GM12878 (cell line): ENCODE data around the gene ELL2. TPM values are rescaled to one million over a fixed set of nuclear protein-coding genes. Genes with fewer than 3 reads are reported as not detected.
"Not testable (repeated sequence)": the region's sequence is repeated elsewhere in the genome, so short reads cannot be mapped to it uniquely, and the experiment has no call there.

Source experiments
- ATAC-seq: fragments of 200-7000 bp; cut with Tn5 transposase; 3 replicates; pipeline ENCODE4 v1.9.1; 2020; ENCODE audit warnings: mild to moderate bottlenecking, moderate library complexity
- BruUV-seq: library from RNA; stranded (reverse); fragments of 400-500 nt; replicated peaks from 2 replicates; lab custom pipeline; 2021; lab: Mats Ljungman, UMichigan
- CTCF ChIA-PET: fragments of 300-600 bp; sonication (Branson Sonifier 250); formaldehyde crosslinking; extraction: SDS; loops from one replicate; lab custom pipeline; 2021; ENCODE audit warnings: inconsistent platforms; lab: Yijun Ruan, JAX
- POLR2A ChIA-PET: fragments of 350-600 bp; formaldehyde crosslinking; extraction: SDS; loops from one replicate; lab custom pipeline; 2021; ENCODE audit warnings: inconsistent platforms; lab: Charles Lee
- RAD21 ChIA-PET: fragments of 300-600 bp; sonication (Branson Sonifier 250); formaldehyde crosslinking; loops from one replicate; lab custom pipeline; 2023; ENCODE audit warnings: antibody characterized with exemption; ENCODE audit not compliant: unreplicated experiment; lab: Charles Lee
- SMC1A ChIA-PET: fragments of 300-600 bp; sonication (Branson Sonifier 250); formaldehyde crosslinking; loops from one replicate; lab custom pipeline; 2023; ENCODE audit not compliant: unreplicated experiment, uncharacterized antibody; lab: Charles Lee
- DNase-seq: peaks from one replicate; pipeline ENCODE4 v3.0.0-alpha.2; 2011; ENCODE audit warnings: low read depth, low spot score
- FAIRE-seq: peaks from 3 replicates; lab custom pipeline; 2011; peaks lifted over from hg19 to GRCh38; lab: Jason Lieb, UNC
- H2AFZ ChIP-seq: 2 replicates; pipeline ENCODE4 v1.6.0; 2011; ENCODE audit warnings: low read depth, low read length, control low read depth; ENCODE audit not compliant: control insufficient read depth
- H3K27ac ChIP-seq: 2 replicates; pipeline ENCODE4 v1.5.1; 2011; ENCODE audit warnings: control low read depth; ENCODE audit not compliant: control insufficient read depth, insufficient read depth
- H3K27me3 ChIP-seq, 2 experiments: replicated peaks in 1 of 2; 2 replicates each; pipeline versions ENCODE4 v1.6.0 to v1.6.1; 2011; ENCODE audit warnings: low read length in 1 of 2; ENCODE audit not compliant: control insufficient read depth in 2 of 2, insufficient read depth in 2 of 2
- H3K36me3 ChIP-seq, 2 experiments: 2 replicates each; pipeline ENCODE4 v1.5.1; 2011; ENCODE audit warnings: low read length in 1 of 2; ENCODE audit not compliant: control insufficient read depth in 2 of 2, insufficient read depth in 2 of 2
- H3K4me1 ChIP-seq: 2 replicates; pipeline ENCODE4 v1.6.1; 2011; ENCODE audit warnings: mild to moderate bottlenecking, low read length, moderate library complexity, mixed read lengths; ENCODE audit not compliant: control insufficient read depth, insufficient read depth
- H3K4me2 ChIP-seq: 2 replicates; pipeline ENCODE4 v1.6.0; 2011; ENCODE audit warnings: control low read depth; ENCODE audit not compliant: control insufficient read depth, insufficient read depth
- H3K4me3 ChIP-seq: fragments of 200-600 bp; sonication (generic); 2 replicates; pipeline ENCODE4 v1.5.1; 2016
- H3K79me2 ChIP-seq: 2 replicates; pipeline ENCODE4 v1.6.0; 2011; ENCODE audit warnings: low read length; ENCODE audit not compliant: control insufficient read depth, insufficient read depth
- H3K9ac ChIP-seq: 2 replicates; pipeline ENCODE4 v1.8.0; 2011; ENCODE audit warnings: low read length, control low read depth, mixed read lengths; ENCODE audit not compliant: control insufficient read depth, insufficient read depth
- H3K9me3 ChIP-seq: replicated peaks from 3 replicates; pipeline ENCODE4 v1.5.1; 2011; ENCODE audit warnings: mild to moderate bottlenecking, low read length; ENCODE audit not compliant: control insufficient read depth, insufficient read depth
- H4K20me1 ChIP-seq: 2 replicates; pipeline ENCODE4 v1.6.0; 2011; ENCODE audit not compliant: control insufficient read depth, insufficient read depth
- BCL11A ChIP-seq: IDR thresholded peaks from 2 replicates; pipeline ENCODE4 v1.6.1; 2011; ENCODE audit warnings: low read depth, low read length
- BHLHE40 ChIP-seq, 2 experiments: fragments of 450-650 bp in 1 of 2; IDR thresholded peaks; 2 replicates each; pipeline ENCODE4 v1.6.1; 2011 to 2017; ENCODE audit warnings: low read depth in 2 of 2, borderline replicate concordance in 1 of 2, improper control_type of control experiment in 1 of 2, low read length in 1 of 2, mild to moderate bottlenecking in 1 of 2
- CBFB ChIP-seq: IDR thresholded peaks from 2 replicates; pipeline ENCODE4 v1.6.1; 2016; ENCODE audit warnings: antibody characterized with exemption, low read depth
- CREM ChIP-seq: IDR thresholded peaks from 2 replicates; pipeline ENCODE4 v1.6.1; 2014; ENCODE audit warnings: antibody characterized with exemption, low read depth
- EGR1 ChIP-seq, 2 experiments: IDR thresholded peaks; 1 replicate in 1 of 2; 2 replicates in 1 of 2; pipeline ENCODE4 v1.6.1; 2011 to 2012; ENCODE audit warnings: low read depth in 2 of 2, low read length in 2 of 2, borderline replicate concordance in 1 of 2, mild to moderate bottlenecking in 1 of 2, moderate library complexity in 1 of 2
- EP300 ChIP-seq, 2 experiments: fragments of 150-350 bp in 1 of 2; IDR thresholded peaks; 2 replicates each; pipeline ENCODE4 v1.6.1; 2011 to 2012; ENCODE audit warnings: low read depth in 2 of 2, low read length in 2 of 2, borderline replicate concordance in 1 of 2, improper control_type of control experiment in 1 of 2, inconsistent platforms in 1 of 2; ENCODE audit not compliant: control insufficient read depth in 1 of 2
- ETV6 ChIP-seq, 2 experiments: fragments of 450-650 bp in 1 of 2; IDR thresholded peaks in 1 of 2; conservative IDR thresholded peaks in 1 of 2; 2 replicates each; pipeline ENCODE4 v1.6.1; 2014; ENCODE audit warnings: antibody characterized with exemption in 1 of 2, borderline replicate concordance in 1 of 2, low read depth in 1 of 2, mild to moderate bottlenecking in 1 of 2, moderate library complexity in 1 of 2
- FOXM1 ChIP-seq: IDR thresholded peaks from 2 replicates; pipeline ENCODE4 v1.6.1; 2012; ENCODE audit warnings: low read depth, mild to moderate bottlenecking, inconsistent platforms, low read length, moderate library complexity
- MEF2A ChIP-seq: IDR thresholded peaks from 2 replicates; pipeline ENCODE4 v1.6.1; 2011; ENCODE audit warnings: low read depth, mild to moderate bottlenecking, low read length, moderate library complexity; ENCODE audit not compliant: insufficient read depth
- MLLT1 ChIP-seq: fragments of 450-650 bp; IDR thresholded peaks from 2 replicates; pipeline ENCODE4 v1.6.1; 2016; ENCODE audit warnings: mild to moderate bottlenecking
- NBN ChIP-seq: fragments of 450-650 bp; IDR thresholded peaks from 2 replicates; pipeline ENCODE4 v1.6.1; 2016
- PAX5 ChIP-seq: IDR thresholded peaks from 2 replicates; pipeline ENCODE4 v1.6.1; 2011; ENCODE audit warnings: low read depth, low read length, borderline replicate concordance
- RUNX3 ChIP-seq: IDR thresholded peaks from 2 replicates; pipeline ENCODE4 v1.6.1; 2012; ENCODE audit warnings: low read length, inconsistent platforms
- SP1 ChIP-seq: IDR thresholded peaks from one replicate; pipeline ENCODE4 v1.6.1; 2011; ENCODE audit warnings: low read depth, low read length
- SPI1 ChIP-seq: IDR thresholded peaks from 2 replicates; pipeline ENCODE4 v1.6.1; 2011; ENCODE audit warnings: low read depth, mild to moderate bottlenecking, low read length, moderate library complexity, borderline replicate concordance; ENCODE audit not compliant: insufficient read depth
- TBL1XR1 ChIP-seq: IDR thresholded peaks from 2 replicates; pipeline ENCODE4 v1.6.1; 2012; ENCODE audit warnings: low read depth, low read length, improper control_type of control experiment
- TCF7 ChIP-seq: IDR thresholded peaks from 2 replicates; pipeline ENCODE4 v1.6.1; 2014; ENCODE audit warnings: antibody characterized with exemption, borderline replicate concordance
- ZBED1 ChIP-seq: IDR thresholded peaks from 2 replicates; pipeline ENCODE4 v1.6.1; 2016; ENCODE audit warnings: borderline replicate concordance
- ZNF384 ChIP-seq: IDR thresholded peaks from 2 replicates; pipeline ENCODE4 v1.6.1; 2012; ENCODE audit warnings: low read depth, mild to moderate bottlenecking, low read length, improper control_type of control experiment, borderline replicate concordance
- WGBS: methylation state at CpG from one replicate; pipeline ENCODE4 v1.1.6; 2016; ENCODE audit warnings: low lambda C conversion rate; ENCODE audit not compliant: insufficient replicate concordance, insufficient coverage; ENCODE audit errors: missing lambda C conversion rate; 5-methylcytosine and 5-hydroxymethylcytosine counted together
- in situ Hi-C: fragments of 300-500 bp; cut with MboI; formaldehyde crosslinking; loops from 9 replicates; pipeline ENCODE4 v1.14.3; 2018; ENCODE audit warnings: mixed read lengths
- intact Hi-C: fragments of 100-400 bp; cut with micrococcal nuclease; formaldehyde crosslinking; loops from one replicate; pipeline ENCODE4 v1.14.2; 2022; ENCODE audit not compliant: unreplicated experiment
- polyA plus RNA-seq, 11 experiments: library from polyadenylated mRNA; depleted of rRNA in 4 of 11; unstranded in 6 of 11; stranded (reverse) in 5 of 11; fragments of >200 nt; fragmentation: Nextera tagmentation in 4 of 11; fragmentation: Illumina TruSeq in 1 of 11; extraction: Ambion mirVana in 4 of 11; extraction: Trizol in 1 of 11; gene quantifications; 1 replicate in 1 of 11; 2 replicates in 10 of 11; pipeline versions ENCODE4 v1.2.1 to v1.2.3, GENCODE V29; 2011 to 2016; ENCODE audit warnings: inconsistent platforms in 2 of 11, missing spikeins in 2 of 11, low read depth in 1 of 11
- total RNA-seq, 4 experiments: library from RNA; depleted of rRNA in 3 of 4; stranded (reverse); fragments of >200 nt in 3 of 4; fragmentation: Illumina TruSeq in 1 of 4; extraction: Trizol in 1 of 4; gene quantifications; 2 replicates each; pipeline versions ENCODE4 v1.2.1 to v1.2.3, GENCODE V29; 2013 to 2021
- TF ChIP-seq, protein P1 (sequence below): IDR thresholded peaks from 2 replicates; pipeline ENCODE4 v1.6.1; 2012; ENCODE audit warnings: low read length, inconsistent platforms

Gene ELL2
- total and polyA plus RNA-seq, 10 of the 15 experiments (the other 5 are each of a cell fraction or from before 2014, with no cell fraction given), result 24.2 to 91.4 (median 57.4) TPM

DNA sequence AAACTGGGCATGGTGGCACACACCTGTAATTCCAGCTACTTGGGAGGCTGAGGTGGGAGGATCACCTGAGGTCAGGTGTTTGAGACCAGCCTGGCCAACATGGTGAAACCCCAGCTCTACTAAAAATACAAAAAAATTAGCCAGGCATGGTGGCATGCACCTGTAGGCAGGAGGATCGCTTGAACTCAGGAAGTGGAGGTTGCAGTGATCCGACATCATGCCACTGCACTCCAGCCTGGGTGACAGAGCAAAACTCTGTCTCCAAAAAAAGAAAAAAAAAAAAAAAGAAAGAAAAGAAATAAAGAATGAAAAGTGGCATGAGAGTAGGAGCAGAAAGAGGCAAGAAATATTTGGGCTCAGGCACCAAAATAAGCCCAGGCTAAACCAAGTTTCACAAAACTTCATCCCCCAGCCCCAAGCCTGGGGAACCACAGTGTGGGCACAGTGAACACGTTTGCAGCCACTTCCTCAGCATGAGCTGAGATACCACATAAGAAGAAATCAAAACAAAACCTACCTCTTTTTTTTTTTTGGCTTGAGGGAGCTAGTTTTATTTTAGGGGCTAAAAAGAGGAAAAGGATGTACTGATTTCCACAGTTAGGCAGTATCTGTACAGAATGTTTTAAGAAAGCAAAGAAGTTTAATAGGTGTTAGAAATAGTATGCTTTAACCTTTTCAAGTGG lies 92.3 kb downstream of the ELL2 start:
- H3K27me3 ChIP-seq, intact Hi-C loops, H3K79me2 ChIP-seq, H2AFZ ChIP-seq, FAIRE-seq, in situ Hi-C loops, H3K9me3 ChIP-seq, H3K9ac ChIP-seq, H4K20me1 ChIP-seq, BruUV-seq, H3K4me3 ChIP-seq, H3K36me3 ChIP-seq: not testable (repeated sequence)
- Histone ChIP-seq H3K27ac (peak overlapping the region; percentile 82), H3K4me2 (peak overlapping the region; percentile 79), H3K4me1 (peaks cover 24% of the 10 kb centered on the region)
- ChIA-PET RAD21 (interaction anchor here (0.6 to 5.6 kb wide), 35 partner anchors 9 to 476 kb away, joined by 3 to 42 read pairs (median 5); partner anchors contain the start of genes ELL2 and RFESD), POLR2A (interaction anchor here (0.5 to 3.6 kb wide), 16 partner anchors 8 to 117 kb away, joined by 3 to 20 read pairs (median 6); no protein-coding TSS in a partner anchor), SMC1A (interaction anchor here (0.6 to 8.1 kb wide), 37 partner anchors 8 to 467 kb away, joined by 3 to 62 read pairs (median 5); partner anchors contain the start of gene GLRX), CTCF (interaction anchor here (0.9 to 3.8 kb wide), 25 partner anchors 8 to 570 kb away, joined by 3 to 23 read pairs (median 3); no protein-coding TSS in a partner anchor)
- peak; percentile 72 for DNase-seq
- ATAC-seq, result peak; percentile 76
- TF ChIP-seq, protein P1, sequence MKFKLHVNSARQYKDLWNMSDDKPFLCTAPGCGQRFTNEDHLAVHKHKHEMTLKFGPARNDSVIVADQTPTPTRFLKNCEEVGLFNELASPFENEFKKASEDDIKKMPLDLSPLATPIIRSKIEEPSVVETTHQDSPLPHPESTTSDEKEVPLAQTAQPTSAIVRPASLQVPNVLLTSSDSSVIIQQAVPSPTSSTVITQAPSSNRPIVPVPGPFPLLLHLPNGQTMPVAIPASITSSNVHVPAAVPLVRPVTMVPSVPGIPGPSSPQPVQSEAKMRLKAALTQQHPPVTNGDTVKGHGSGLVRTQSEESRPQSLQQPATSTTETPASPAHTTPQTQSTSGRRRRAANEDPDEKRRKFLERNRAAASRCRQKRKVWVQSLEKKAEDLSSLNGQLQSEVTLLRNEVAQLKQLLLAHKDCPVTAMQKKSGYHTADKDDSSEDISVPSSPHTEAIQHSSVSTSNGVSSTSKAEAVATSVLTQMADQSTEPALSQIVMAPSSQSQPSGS, result peak; percentile 36; the same call in 1 of the 2 replicates
- TF ChIP-seq ZNF384 (peak; percentile 81), EP300 (IDR thresholded peaks at IDR 0.05; ENCODE audit: borderline replicate concordance in 1 of 2, control insufficient read depth in 1 of 2, low read depth in 2 of 2, low read length in 2 of 2) (peak; percentile 34 to 56; a peak in 1 of 4 replicates), BHLHE40 (IDR thresholded peaks at IDR 0.05; ENCODE audit: borderline replicate concordance in 1 of 2, low read depth in 2 of 2, low read length in 1 of 2) (peak; percentile 89 to 94), TBL1XR1 (0 out of 2 replicates have a peak, but pooled peaks have one; percentile 51), ETV6 (conservative IDR thresholded peaks at IDR 0.05 in 1 of 2, IDR thresholded peaks at IDR 0.05 in 1 of 2; ENCODE audit: borderline replicate concordance in 1 of 2, low read depth in 1 of 2) (peak in 1 of 2 experiments; percentile 91; a peak in 2 of 4 replicates), NBN (peak; percentile 71; the same call in 1 of the 2 replicates), MEF2A (peak; percentile 68; the same call in 1 of the 2 replicates), BCL11A (0 out of 2 replicates have a peak, but pooled peaks have one; percentile 41), PAX5 (peak; percentile 45; the same call in 1 of the 2 replicates), EGR1 (IDR thresholded peaks at IDR 0.05; ENCODE audit: borderline replicate concordance in 1 of 2, low read depth in 2 of 2, low read length in 2 of 2) (peak in 1 of 2 experiments; percentile 50; a peak in 1 of 3 replicates), RUNX3 (peak; percentile 96), SPI1 (peak; percentile 77), SP1 (peak; percentile 10), CBFB (peak; percentile 79), CREM (peak; percentile 67; the same call in 1 of the 2 replicates), MLLT1 (0 out of 2 replicates have a peak, but pooled peaks have one; percentile 38), TCF7 (0 out of 2 replicates have a peak, but pooled peaks have one; percentile 71), FOXM1 (peak; percentile 17; the same call in 1 of the 2 replicates), ZBED1 (peak; percentile 66; the same call in 1 of the 2 replicates)
- 0% methylated on average over 3 of the region's 3 CpGs for WGBS
